HG02798 (cell line): ENCODE results near the gene RSRC1.

Source experiments
- ATAC-seq: cut with Tn5 transposase; IDR thresholded peaks from one replicate; pipeline ENCODE4 v1.9.1; 2021; ENCODE audit warnings: mild to moderate bottlenecking; ENCODE audit not compliant: unreplicated experiment, poor library complexity

RSRC1 gene

DNA sequence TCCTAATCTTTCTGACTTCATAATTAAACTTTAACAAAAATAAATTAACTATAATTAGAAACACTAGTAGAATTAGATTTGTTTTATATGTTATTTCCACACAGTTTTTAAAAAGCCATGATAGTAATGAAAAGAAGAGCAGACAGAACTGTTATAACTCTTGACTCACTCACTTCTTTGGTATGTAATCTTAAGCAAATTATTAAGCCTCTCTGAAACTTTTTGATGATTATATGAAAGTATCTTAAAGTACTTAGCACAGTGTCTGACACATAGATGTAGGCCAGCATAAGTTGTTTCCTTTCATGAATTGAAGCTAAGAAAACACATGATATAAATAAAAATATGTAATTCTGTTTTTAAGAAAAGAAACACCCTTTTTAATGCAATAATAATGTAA lies 337.5 kb downstream of the RSRC1 start:
- no peak for ATAC-seq

DNA sequence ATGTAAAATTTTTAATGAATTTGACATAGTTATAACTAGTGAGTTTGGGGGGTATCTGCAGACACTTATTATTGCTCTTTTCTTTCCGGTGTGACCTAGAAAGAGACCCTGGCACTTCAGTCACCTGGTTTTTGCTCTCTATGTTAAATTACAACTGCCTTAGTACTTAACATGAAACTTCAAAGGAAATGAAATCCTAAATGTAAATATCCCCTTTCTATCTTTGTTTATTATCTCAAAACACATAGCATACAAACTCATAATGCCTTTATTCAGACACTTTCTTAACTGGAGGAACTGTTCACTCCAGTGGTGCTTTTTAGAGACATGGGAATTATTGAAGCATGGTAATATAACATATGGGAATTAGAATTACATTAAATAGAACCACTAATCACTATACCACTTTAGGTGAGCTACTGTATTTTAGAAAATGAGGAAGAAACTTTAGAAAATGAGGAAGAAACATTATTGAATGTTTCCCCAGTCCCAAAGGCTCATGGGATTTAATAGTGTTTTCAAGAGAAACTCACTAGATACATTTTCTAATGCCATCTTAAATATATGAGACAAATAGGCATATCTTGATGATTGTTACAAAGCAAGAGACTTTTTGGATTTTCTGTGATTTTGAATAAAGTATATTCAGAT lies 341.6 kb downstream of the RSRC1 start:
- no peak for ATAC-seq

DNA sequence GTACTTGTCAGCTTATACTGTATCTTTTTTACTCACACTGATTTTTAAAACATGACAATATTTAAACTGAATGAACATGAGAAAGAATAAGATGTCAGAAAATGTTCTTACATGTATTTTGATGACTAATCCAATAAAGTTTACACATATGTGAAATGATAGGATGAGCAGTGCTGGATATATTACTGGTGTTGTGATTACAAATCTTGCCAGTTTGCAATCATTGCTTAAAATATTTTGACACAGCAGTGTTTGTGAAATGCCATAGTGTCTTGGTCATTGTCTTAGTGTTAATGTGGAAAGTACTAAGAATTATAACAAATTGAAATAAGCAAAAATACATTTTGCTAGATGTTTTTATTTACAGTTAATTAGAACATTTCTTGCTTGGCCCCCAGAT lies 342.4 kb downstream of the RSRC1 start:
- ATAC-seq, result no peak

DNA sequence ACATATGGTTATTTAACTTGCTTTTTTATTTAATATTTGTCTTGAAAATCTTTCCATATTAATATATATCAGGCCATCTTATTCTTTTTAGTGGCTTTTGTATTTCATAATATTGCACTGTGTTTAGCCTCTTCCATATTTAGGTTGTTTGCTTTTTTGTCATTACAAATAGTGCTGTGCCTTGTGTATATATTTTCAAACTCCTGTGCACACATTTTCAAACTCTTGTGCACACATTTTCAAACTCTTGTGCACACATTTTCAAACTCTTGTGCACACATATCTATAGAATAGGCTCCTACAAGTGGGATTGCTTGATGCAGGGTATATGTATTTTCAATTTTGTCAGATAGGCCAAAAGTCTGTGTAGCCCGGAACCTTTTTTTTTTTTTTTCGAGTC lies 343.1 kb downstream of the RSRC1 start:
- ATAC-seq, result no peak

DNA sequence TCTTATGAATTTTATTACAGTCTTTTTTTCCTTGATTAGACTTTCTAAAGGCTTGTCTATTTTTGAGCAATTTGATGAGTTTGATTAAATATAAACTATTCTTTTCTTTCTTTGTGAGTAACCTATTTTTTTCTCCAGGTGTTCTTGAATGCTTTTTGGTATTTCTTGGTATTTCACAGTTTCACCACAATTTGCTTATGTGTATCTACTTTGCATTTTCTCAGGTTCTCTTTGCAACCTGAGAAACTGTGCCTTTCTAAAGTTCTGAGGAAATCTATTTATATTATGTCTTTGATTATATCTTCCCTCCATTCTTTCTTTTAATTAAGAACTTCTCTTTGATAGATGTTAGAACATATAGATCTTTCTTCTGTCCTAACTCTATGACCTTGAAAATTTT lies 344.0 kb downstream of the RSRC1 start:
- ATAC-seq, result peak; percentile 55

DNA sequence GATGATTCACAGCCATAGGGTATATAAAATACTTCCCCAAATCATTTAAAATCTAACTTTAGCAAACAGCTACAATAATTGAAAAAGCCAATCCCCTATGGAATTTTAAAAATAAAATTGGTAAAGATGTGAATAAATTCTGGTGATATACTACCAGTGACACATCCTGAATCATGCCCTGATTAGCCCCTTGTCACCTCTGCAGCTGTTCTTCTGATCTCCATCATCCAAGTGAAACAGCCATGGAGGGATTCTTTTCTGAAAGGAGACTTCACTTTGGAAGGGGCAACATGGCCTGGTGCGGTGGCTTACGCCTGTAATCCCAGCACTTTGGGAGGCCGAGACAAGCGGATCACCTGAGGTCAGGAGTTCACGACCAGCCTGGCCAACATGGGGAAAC lies 345.5 kb downstream of the RSRC1 start:
- no peak for ATAC-seq

DNA sequence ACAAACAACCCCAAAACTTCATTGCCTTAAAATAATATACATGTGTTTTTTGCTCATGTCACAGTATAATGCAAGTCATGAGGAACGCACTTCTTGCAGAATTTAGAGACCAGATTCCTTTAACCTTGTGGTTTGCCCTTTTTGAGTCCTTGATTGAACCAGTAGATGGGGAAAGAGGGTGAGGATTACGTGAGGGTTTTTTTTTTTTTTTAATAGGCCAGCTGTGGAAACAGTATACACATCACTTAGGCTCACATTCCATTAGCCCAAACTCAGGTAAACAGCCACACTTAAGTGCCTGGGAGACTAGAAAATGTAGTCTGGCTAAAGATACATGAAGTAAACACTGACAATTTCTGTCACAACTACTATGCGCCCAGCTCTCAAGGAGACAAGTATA lies 346.2 kb downstream of the RSRC1 start:
- ATAC-seq, result no peak

DNA sequence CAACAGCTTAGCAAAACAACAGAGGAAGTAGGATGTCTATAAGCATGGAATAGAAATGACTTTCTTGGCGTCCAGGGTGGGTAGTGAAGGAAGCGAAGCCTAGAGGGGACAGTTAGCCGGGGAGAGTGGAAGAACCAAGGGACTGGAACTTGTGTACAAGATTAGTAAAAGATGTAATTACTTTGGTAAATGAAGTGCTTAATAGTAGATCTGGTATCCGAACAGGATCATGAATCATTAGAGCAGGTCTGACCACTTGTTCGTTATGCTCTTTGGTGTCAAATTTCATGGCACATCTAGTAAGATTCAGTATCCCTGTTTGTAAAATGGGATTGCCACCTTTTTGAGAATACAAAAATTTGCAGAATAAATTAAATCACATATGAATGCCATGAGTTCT lies 348.6 kb downstream of the RSRC1 start:
- ATAC-seq, result no peak

DNA sequence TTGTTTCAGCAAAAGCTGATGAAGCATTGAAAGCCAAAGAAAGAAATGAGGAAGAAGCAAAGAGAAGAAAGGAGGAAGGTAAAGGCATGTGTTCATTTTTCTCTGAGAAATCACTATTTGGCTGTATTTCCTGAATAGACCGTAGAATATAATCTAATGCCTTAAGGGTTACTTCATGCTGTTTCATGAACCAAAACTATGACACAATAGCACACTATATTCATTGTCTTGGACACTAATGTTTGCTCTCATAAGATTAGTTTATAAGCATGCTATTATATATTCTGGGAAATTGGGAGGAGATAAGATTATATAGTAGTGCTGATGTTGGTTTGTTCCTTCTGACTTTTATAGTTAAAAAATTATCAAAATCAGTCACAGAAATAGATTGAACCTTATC lies 351.0 kb downstream of the RSRC1 start:
- no peak for ATAC-seq

DNA sequence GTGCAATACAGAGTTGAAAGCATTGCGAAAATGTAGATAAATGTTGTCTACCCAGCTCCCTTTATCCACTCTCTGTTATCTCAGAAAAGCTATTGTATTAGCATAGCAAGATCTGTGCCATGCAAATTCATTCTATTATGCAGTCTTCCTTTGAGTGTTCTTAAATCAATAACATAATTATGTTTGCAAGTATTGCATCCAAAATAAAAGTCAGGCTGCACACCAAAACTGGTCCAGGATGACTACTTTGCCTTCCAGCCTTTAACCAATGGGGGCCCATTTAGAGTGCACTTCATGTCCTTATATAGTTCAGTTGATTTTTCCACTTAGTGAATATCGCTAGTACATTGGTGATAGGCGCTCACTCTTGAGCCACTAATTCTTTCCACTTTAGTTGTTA lies 353.7 kb downstream of the RSRC1 start:
- no peak for ATAC-seq

DNA sequence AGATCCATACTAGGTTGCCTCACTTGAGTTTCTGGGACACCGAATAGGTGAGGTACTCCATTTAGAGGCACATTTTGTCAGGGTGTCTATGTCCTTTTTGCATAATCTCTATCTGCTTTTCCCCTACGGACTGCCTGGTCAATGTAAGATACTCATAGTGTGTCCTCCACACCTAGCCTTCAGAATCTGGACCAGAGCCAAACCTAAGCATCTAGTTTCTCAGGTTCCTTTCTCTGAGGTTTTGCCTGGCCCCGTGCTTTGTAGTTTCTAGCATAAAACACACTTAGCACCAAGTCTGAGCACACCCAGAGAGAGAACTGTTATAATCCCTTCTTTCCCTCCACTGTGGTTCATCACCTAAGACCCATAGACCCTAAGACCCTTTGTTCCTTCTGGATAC lies 355.2 kb downstream of the RSRC1 start:
- ATAC-seq, result peak; percentile 84

DNA sequence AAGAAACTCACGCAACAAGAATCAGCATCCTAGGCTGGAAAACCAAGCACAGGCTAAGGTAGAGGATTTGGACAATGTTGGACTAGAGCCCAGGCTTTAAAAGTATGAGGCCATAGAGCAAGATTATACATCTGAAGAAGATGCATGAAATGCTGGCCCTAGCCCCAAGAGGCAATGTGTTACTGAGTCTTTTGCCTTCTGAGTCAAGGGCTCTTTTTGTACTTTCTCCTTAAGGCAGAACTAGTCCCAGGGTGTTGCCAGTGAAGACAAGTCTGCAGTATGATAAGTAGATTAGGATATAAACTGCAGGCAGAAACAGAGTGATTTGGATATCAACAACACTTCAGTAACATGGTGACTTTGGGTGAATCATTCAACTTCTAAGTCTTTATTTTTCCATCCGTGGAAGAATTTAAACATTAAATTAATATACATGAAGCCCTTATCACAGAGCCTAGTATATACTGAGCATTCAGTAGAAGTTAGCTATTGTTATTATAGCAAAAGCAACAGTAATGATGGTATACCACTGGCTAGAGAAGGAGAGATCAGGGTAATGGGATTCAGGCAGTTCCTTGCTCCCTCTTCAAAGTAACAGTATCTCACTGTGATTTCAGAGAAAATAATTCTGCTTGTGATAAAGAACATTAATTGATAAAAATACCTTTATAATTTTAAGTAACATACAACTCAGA lies 361.2 kb downstream of the RSRC1 start:
- ATAC-seq, result no peak

DNA sequence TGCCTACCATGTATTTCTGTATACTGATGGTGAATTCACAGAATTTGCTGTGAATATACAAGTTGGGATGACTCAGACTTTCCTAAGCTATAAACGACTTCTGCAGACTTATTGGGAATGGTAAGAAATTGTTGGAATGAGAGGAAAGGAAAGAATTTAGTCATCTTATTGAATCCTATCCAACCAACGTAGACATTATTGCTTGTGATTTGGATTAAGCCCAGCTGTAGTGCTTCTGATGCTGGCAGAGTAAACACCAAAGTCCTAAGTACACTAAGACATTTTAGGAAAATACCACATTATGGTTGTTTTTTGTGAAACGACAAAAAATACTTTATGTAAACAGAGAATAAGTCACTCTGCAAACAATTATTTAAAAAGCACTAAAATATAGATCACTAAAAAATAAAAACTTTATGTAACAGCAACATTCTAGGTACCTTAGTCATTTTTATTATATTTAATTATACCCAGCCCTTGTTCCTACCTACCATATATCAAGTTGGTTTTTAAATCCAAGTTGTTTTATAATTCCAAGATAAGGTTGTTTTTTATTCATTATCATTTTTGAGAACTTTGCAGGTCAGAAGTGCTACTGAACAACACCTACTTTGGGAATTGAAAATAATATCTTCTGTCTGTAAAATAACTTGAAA lies 361.9 kb downstream of the RSRC1 start:
- no peak for ATAC-seq

DNA sequence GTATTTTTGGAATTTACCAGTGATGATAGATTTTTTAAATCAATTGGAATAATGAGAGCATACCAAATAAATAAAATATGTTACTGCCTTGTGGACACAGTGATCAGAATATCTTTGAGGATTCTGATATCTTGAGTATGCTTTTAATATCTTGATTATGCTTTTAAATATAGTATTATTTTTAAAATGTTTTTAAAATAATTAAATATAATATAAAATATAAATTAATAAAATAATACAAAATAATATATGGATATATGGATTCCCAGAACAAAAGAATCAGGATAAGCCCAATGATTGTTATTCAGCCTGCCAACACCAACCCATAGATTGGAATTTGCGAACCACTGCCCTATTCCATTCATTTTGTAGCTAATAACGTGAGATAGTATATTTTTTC lies 369.2 kb downstream of the RSRC1 start:
- ATAC-seq, result no peak

DNA sequence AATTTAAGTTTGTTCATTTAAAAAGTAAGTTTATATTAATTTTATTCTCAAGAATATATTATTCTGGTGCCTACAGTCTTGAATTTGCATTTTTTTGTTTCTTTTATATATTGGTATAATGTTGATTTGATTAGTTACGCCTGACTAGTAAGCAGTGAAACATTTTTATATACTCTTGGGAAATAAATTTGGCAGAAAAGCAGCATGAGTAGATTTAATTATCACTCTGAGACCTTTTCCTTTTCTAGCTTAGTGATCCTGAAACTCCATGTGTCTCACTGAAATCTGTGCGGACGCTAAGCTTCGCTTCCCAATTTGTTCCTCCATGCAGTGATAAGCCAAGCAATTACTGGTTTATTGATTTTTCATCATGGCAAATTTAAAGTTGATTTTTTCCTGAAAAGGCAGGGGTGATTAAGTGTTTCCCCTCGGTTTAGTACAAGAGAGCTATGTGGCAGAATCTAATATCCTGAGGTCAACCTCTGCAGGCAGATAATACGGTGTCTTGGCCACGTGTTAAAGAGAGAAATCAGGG lies 373.9 kb downstream of the RSRC1 start:
- ATAC-seq, result no peak

DNA sequence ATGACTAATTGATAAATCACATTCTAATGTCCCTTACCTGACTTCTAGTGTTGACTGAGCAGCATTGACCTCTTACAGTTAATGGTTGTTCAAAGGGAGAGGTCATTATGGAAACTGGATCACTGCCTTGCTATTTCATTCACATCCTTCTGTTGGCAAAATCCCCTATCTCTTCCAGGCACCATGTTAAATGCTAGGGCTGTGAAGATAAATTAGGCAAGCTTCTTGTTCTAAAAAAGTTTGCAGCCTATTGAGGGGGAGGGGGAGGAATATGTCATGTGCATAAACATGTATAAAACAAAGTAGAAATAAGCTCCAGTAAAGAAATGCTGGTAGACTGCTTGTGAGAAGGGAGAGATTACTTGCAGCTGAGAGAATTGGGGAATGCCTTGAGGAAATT lies 376.3 kb downstream of the RSRC1 start:
- ATAC-seq, result no peak

DNA sequence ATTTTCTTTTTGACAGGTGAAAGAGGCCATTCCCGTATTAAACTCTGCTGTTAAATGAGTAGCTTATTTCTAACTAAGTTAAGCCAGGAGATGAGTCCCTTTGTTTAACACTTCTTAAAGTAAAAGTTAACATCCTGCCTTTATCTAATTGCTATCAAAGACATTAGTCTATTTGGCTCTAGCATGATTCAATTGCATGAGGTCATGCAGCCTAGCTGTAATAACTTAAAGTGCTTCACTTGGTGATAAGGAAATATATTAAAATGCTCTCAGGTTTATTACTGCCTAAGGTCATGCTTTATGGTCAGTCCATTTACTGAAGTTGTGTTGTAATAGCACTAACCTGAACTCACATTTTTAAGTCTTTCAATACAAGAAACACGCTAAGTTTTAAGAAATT lies 378.8 kb downstream of the RSRC1 start:
- ATAC-seq, result no peak

DNA sequence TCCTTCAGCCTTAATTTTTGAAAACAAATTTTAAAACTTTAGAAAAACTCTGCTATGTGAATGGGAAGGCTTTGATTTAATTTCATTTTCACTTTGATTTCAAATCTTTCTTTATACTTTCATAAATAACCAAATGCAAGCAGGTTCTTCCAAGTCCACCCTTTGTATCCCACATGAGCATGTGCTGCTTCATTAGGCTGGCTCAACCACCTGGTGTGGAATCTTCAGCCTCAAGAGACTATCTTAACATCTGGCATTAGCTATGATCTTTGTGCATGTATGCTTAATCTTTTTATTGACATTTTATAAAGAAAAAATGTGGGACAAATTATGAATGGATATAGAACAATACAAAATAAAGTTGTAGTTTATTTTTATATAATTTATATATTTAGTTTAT lies 379.3 kb downstream of the RSRC1 start:
- no peak for ATAC-seq

DNA sequence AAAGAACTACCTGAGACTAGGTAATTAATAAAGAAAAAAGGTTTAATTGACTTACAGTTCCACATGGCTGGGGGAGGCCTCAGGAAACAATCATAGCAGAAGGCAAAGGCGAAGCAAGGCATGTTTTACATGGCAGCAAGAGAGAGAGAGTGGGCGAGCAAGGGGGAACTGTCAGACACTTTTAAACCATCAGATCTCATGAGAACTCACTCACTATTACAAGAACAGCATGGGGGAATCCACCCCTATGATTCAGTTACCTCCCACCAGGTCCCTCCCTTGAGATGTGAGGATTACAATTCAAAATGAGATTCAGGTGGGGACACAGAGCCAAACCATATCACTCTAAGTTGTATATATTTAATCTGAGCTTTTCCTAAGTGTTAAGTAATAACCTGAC lies 382.1 kb downstream of the RSRC1 start:
- no peak for ATAC-seq

DNA sequence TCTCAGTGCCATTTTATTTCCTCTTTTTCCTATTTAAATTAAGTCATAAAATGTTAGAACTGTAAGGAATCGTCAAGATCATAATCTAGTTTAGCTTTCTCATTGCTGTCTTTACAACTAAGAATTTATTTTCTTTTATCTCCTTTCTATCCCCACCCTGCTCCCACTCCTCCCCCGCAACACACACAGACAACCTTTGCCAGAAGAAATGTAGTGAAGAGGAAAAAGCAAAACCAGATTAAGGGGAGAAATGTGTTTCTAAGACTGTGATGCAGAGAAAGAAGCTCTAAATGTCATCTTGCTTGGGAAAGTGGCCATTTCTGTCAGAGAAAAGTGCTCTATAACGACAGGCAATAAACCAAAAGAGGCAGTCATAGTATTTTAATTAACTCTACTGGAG lies 382.8 kb downstream of the RSRC1 start:
- no peak for ATAC-seq

DNA sequence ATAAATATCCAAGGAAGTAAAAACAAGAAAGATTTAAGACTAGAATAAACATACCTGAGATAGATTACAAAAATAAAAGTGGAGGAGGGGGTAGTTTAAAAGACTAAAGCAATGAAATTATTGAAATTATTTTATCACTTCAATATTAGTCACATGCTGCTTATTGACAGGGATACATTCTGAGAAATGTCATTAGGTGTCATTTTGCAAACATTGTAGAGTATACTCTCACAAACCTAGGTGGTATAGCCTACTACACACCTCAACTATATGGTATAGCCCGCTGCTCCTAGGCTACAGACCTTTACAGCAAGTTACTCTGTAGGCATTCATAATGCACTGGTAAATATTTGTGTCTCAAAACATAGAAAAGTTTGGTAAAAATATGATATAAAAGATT lies 384.0 kb downstream of the RSRC1 start:
- ATAC-seq, result no peak

DNA sequence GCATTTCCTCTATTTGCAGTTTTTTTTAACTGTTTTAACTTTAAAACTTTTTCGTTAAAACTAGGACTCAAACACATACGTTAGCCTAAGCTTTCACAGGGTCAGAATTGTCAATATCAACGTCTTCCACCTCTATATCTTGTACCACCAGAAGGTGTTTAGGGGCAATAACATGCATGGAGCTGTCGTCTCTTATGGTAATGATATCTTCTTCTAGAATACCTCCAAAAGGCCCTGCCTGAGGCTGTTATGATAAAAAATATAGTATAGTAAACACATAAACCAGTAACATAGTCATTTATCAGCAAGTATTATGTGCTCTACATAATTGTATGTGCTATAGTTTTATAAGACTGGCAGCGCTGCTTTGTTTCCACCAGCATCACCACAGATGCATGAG lies 384.8 kb downstream of the RSRC1 start:
- ATAC-seq, result no peak
